HG03442 (cell line): ENCODE results near the gene PRKCQ.

Source experiments
- ATAC-seq: cut with Tn5 transposase; IDR thresholded peaks from one replicate; pipeline ENCODE4 v1.9.1; 2021; ENCODE audit warnings: mild to moderate bottlenecking, moderate library complexity; ENCODE audit not compliant: unreplicated experiment

The PRKCQ gene

GRCh38 chr10:6528198-6528950, 51.7 kb downstream of the PRKCQ start:
- ATAC-seq, result no peak

GRCh38 chr10:6525599-6526165, 54.4 kb downstream of the PRKCQ start:
- ATAC-seq, result no peak

DNA sequence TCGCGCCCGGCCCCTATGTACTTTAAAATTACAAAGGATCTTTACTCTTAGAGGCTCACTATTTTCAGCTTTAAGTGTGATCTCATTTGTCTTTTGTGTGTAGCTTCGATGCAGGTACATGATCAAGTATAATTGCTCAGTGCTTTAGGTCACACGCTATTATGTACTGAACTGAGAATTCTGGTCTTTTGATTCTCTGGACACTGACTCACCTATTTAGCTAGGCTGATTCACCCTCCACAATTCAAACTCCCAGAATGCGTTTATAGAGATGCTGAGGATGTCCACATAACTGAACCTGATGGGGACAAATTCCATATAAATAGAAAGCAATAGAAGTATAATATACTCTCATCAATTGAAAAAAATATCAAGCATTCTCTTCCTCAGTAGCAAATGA, 57.8 kb downstream of the PRKCQ start:
- ATAC-seq, result no peak

- no peak for ATAC-seq
Measured at GRCh38 chr10:6520138-6520537, 59.9 kb downstream of the PRKCQ start.

GRCh38 chr10:6518791-6519429, 61.2 kb downstream of the PRKCQ start:
- ATAC-seq, result no peak

- ATAC-seq, result no peak
Measured at GRCh38 chr10:6516929-6517284, 63.2 kb downstream of the PRKCQ start.

DNA sequence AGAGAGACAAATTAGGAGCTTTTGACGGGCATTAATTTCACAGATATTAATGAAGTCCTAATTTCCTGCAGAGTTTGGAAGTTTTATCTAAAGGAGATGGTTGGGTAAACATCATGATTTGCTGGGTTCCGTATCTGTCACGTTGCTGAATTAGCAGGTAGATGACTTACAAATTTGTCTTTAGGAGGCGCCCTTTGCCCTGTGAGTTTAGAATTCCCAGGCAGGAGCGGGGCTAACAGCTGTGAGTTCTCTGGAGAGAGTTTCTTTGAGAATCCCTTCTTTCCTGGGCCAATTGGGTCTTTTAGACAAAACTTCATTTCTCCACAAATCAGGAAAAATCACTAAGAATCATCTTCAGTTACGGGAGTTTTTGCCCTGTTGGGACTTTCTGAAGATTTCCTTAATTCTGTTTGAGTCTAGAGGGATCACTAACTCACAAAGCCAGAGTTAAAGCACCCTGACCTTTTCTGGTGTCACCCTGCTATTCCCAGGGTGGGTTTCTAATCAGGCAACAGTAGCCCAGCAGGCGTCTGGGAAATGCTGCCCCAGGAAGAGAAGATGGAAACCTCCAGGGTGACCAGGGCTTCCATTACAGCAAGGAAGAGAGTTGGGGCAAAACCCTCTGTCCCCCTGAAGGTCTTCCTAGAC, 63.7 kb downstream of the PRKCQ start:
- no peak for ATAC-seq

DNA sequence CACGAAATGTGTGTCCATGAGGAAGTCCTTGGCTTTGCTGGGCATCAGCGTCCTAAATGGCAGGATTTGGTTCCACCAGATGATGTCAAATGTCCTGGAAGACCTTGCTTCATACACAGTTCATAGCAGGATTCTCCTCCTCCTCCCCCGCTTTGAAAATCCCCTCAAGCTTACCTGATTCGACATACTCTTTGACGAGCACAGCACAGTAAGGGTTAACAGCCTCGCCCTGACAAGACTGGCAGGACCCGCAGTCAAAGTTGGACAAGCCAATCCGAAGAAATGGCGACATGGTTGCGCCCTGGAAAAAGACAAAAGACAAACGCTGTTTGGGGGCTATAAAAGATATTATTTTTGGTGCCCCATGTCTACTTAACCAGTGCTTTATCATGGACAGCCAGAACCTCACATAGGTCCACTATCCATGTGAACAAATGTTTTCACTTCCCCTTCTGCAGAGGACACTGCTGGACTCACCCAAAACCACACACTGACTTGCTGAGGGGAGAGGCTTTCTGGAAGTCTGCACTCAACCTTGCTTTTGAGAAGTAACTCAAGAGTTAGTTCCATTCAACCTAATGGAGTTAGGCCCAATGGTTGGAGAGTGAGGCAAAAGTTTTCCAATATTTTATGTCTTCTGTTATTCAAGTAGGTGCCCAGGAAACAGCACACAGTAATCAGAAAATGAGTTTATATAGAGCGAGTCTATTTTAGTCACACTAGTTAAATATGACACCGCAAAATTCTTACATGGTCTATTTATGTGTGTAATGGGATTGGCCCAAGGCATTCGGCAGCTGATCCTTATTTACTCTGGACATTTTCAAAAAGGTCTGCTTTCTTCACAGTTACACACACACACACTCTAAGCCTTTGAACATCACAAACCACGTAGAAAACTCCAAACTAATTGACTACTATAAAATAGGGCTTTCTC, 65.0 kb downstream of the PRKCQ start:
- no peak for ATAC-seq

GRCh38 chr10:6514180-6514579, 65.9 kb downstream of the PRKCQ start:
- ATAC-seq, result no peak

DNA sequence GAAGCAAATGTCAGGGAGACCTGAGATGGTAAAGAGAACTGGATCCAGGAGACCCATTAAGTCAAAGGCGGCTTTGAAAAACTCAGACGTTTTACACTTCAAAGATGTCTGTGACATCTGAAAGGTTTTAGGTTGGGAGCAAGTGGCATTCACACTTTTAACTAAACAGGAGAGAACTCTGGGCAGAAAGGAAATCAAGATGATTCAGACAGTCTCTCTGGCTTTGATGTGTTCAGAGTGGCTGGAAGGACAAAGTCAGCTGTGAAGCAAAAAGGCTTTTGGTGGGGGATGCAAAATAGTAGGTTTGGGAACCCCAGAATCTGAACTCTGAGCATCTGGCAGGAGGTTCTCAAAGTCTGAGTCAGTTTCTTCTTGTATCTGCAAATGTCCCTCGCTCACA, 66.6 kb downstream of the PRKCQ start:
- ATAC-seq, result no peak

DNA sequence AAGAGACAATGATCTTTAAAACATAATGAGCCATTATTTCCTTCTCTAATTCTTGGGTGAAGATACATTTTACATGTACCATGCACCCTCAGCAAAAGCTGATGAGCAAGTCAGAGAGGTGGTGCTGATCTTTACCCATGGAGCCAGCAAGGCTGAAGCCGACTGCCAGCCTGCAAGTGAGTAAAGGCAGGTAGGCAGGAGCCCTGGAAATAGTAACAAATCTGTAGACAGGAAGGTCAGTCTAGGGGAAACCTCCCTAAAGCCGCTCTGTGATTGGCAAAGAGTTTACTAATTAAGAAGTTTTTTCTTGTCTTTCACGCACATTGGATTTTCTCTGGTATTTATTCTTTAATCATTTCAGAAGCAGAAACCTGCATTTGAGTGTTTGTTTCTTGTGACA, 67.9 kb downstream of the PRKCQ start:
- no peak for ATAC-seq

GRCh38 chr10:6511347-6511746, 68.7 kb downstream of the PRKCQ start:
- no peak for ATAC-seq

- ATAC-seq, result peak; percentile 95
Measured at GRCh38 chr10:6507311-6507710, 72.8 kb downstream of the PRKCQ start.

DNA sequence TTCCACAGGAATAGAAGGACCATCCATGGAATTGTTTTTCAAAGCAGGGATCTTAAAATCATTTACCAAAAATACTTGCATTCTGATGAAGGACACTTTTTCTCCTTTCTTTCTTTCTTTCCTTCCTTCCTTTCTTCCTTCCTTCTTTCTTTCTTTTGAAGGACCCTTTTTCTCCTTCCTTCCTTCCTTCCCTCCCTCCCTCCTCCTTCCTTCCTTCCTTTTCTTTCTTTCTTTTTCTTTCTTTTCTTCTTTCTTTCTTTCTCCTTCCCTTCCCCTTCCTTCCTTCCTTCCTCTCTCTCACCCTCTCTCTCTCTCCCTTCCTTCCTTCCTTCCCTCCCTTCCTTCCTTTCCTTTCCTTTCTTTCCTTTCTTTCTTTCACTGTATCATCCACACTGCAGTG, 74.8 kb downstream of the PRKCQ start:
- no peak for ATAC-seq

DNA sequence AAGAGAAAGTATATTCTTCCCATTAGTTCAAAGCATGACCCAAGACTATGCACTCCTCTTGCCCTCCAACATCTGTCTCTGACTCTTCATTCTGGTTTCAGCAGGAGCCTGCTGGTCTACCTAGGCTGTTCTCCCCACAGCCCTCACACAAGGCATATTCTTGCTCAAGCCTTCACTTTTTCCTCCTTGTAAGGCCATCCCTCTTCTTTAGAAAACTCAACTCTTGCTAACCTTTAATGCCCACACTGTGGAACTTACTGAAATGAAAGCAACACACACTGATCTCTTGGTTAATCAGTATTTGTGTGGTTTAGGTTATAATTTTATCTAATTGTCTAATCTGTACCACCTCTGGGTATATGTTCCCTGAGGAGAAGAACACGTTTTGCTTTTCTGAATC, 75.8 kb downstream of the PRKCQ start:
- ATAC-seq, result no peak

- ATAC-seq, result no peak
Measured at GRCh38 chr10:6503171-6503570, 76.9 kb downstream of the PRKCQ start.

- no peak for ATAC-seq
Measured at GRCh38 chr10:6501931-6502330, 78.1 kb downstream of the PRKCQ start.

- no peak for ATAC-seq
Measured at GRCh38 chr10:6499974-6500373, 80.1 kb downstream of the PRKCQ start.

DNA sequence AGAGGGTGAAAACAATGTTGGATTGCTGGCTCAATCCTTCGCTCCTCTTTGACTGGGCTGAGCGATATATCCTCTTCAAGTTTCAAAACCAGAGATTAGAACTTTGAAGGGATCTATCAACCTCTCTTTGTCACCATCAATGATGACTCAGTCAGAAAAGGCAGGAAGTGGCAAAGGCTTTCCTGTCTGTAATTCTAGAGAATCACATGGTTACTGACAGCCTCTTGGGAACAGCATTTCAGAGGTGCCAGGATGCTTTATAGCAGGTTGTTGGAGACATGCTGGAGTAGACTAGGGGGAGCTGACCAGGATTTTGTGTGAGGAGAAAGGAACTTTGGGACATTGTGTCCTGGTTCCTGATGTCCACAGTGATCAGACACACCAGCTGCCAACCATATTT, 81.3 kb downstream of the PRKCQ start:
- no peak for ATAC-seq

DNA sequence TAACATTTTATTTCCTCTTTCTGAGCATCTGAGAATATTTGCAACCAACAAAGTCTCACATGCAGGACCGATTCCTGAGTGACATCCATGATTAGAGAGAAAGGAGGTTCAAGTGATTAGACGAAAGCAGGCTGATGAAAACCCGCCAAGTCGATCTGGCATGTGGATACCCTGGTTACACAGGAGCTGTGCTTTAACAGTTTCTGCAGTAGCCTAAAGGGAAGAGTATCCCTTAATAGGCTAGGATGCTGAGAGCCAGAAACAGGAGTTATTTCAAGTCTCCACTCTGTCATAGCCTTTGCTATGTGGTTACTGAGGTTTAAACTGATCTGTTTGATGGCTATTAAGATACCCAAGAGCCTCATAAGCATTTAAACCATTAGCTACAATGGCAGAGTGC, 82.5 kb downstream of the PRKCQ start:
- no peak for ATAC-seq
